GM21825 (cell line): Measurements from ENCODE around the gene NCBP2L.

ENCODE experiments used
- ATAC-seq: cut with Tn5 transposase; IDR thresholded peaks from one replicate; pipeline ENCODE4 v1.9.1; 2021; ENCODE audit warnings: mild to moderate bottlenecking, moderate library complexity; ENCODE audit not compliant: unreplicated experiment

Gene NCBP2L

GRCh38 chrX:107752043-107752442 lies 25.5 kb upstream of the NCBP2L start:
- no peak for ATAC-seq

GRCh38 chrX:107752714-107753113 lies 24.8 kb upstream of the NCBP2L start:
- ATAC-seq, result no peak

GRCh38 chrX:107753187-107753586 lies 24.3 kb upstream of the NCBP2L start:
- no peak for ATAC-seq

- ATAC-seq, result no peak
Measured at GRCh38 chrX:107755721-107756120, 21.8 kb upstream of the NCBP2L start.

GRCh38 chrX:107758231-107758766 lies 19.2 kb upstream of the NCBP2L start:
- no peak for ATAC-seq

- no peak for ATAC-seq
Measured at GRCh38 chrX:107760304-107761077, 17.0 kb upstream of the NCBP2L start.

GRCh38 chrX:107763647-107764046 lies 13.9 kb upstream of the NCBP2L start:
- ATAC-seq, result no peak

- no peak for ATAC-seq
Measured at GRCh38 chrX:107764845-107765608, 12.5 kb upstream of the NCBP2L start.

GRCh38 chrX:107766470-107767150 lies 10.9 kb upstream of the NCBP2L start:
- no peak for ATAC-seq

- no peak for ATAC-seq
Measured at GRCh38 chrX:107768051-107768450, 9.5 kb upstream of the NCBP2L start.

GRCh38 chrX:107769581-107770317 lies 7.8 kb upstream of the NCBP2L start:
- ATAC-seq, result no peak

- no peak for ATAC-seq
Measured at GRCh38 chrX:107773206-107773605, 4.3 kb upstream of the NCBP2L start.

- no peak for ATAC-seq
Measured at GRCh38 chrX:107773906-107774435, 3.6 kb upstream of the NCBP2L start.

- peak; percentile 27 for ATAC-seq
Measured at GRCh38 chrX:107775000-107775733, 2.4 kb upstream of the NCBP2L start.

GRCh38 chrX:107775734-107776511 lies 1.6 kb upstream of the NCBP2L start, which contains the start of gene TSC22D3:
Gene TSC22D3 (minus strand): TSS chrX:107775787. CDS start chrX:107775419, 368 bp downstream.
- ATAC-seq, result peak; percentile 79

GRCh38 chrX:107776649-107777535 lies 641 bp upstream of the NCBP2L start:
- peak; percentile 76 for ATAC-seq

GRCh38 chrX:107780525-107780924 lies 3.0 kb downstream of the NCBP2L start:
- no peak for ATAC-seq

- no peak for ATAC-seq
Measured at GRCh38 chrX:107787827-107788226, 10.3 kb downstream of the NCBP2L start.
